ENCODE data around the gene ANKRD37.

ANKRD37 gene

GRCh38 chr4:185370268-185370949 lies 26.2 kb upstream of the ANKRD37 start:
- no peak overlapping the region for H3K4me3 Mint-ChIP-seq
- no peaks in the 10 kb centered on the region for H3K4me1 Mint-ChIP-seq (ENCODE audit: low read depth)
- no peaks in the 10 kb centered on the region for H3K9me3 Mint-ChIP-seq
- no peak overlapping the region for H3K27ac Mint-ChIP-seq
- peaks cover 14% of the 10 kb centered on the region for H3K36me3 Mint-ChIP-seq (ENCODE audit: low read depth)
- no peaks in the 10 kb centered on the region for H3K27me3 Mint-ChIP-seq

GRCh38 chr4:185371702-185372101 lies 24.9 kb upstream of the ANKRD37 start:
- no peaks in the 10 kb centered on the region for H3K27me3 Mint-ChIP-seq
- no peaks in the 10 kb centered on the region for H3K4me1 Mint-ChIP-seq (ENCODE audit: low read depth)
- H3K9me3 Mint-ChIP-seq, result no peaks in the 10 kb centered on the region
- no peak overlapping the region for H3K4me3 Mint-ChIP-seq
- H3K27ac Mint-ChIP-seq, result no peak overlapping the region
- H3K36me3 Mint-ChIP-seq (ENCODE audit: low read depth), result peaks cover 14% of the 10 kb centered on the region

- H3K27ac Mint-ChIP-seq, result no peak overlapping the region
- H3K4me1 Mint-ChIP-seq (ENCODE audit: low read depth), result no peaks in the 10 kb centered on the region
- no peaks in the 10 kb centered on the region for H3K9me3 Mint-ChIP-seq
- H3K4me3 Mint-ChIP-seq, result no peak overlapping the region
- H3K36me3 Mint-ChIP-seq (ENCODE audit: low read depth), result peaks cover 14% of the 10 kb centered on the region
- no peaks in the 10 kb centered on the region for H3K27me3 Mint-ChIP-seq
Observed at GRCh38 chr4:185374027-185374426, 22.6 kb upstream of the ANKRD37 start.

GRCh38 chr4:185374573-185374972 lies 22.1 kb upstream of the ANKRD37 start:
- no peak overlapping the region for H3K27ac Mint-ChIP-seq
- H3K36me3 Mint-ChIP-seq (ENCODE audit: low read depth), result peaks cover 14% of the 10 kb centered on the region
- no peak overlapping the region for H3K4me3 Mint-ChIP-seq
- no peaks in the 10 kb centered on the region for H3K4me1 Mint-ChIP-seq (ENCODE audit: low read depth)
- H3K9me3 Mint-ChIP-seq, result no peaks in the 10 kb centered on the region
- H3K27me3 Mint-ChIP-seq, result no peaks in the 10 kb centered on the region

- Mint-ChIP-seq H3K4me3 (no peak overlapping the region), H3K36me3 (ENCODE audit: low read depth) (peaks cover 14% of the 10 kb centered on the region), H3K4me1 (ENCODE audit: low read depth) (no peaks in the 10 kb centered on the region), H3K27me3 (no peaks in the 10 kb centered on the region), H3K27ac (no peak overlapping the region), H3K9me3 (peaks cover 8% of the 10 kb centered on the region)
Observed at GRCh38 chr4:185378264-185378663, 18.4 kb upstream of the ANKRD37 start.

- peaks cover 7% of the 10 kb centered on the region for H3K27me3 Mint-ChIP-seq
- peaks cover 3% of the 10 kb centered on the region for H3K4me1 Mint-ChIP-seq (ENCODE audit: low read depth)
- H3K9me3 Mint-ChIP-seq, result peaks cover 8% of the 10 kb centered on the region
- H3K27ac Mint-ChIP-seq, result no peak overlapping the region
- H3K4me3 Mint-ChIP-seq, result no peak overlapping the region
- peaks cover 14% of the 10 kb centered on the region for H3K36me3 Mint-ChIP-seq (ENCODE audit: low read depth)
Observed at GRCh38 chr4:185379326-185380295, 17.0 kb upstream of the ANKRD37 start.

- Mint-ChIP-seq H3K27ac (no peak overlapping the region), H3K4me3 (no peak overlapping the region), H3K36me3 (ENCODE audit: low read depth) (peaks cover 14% of the 10 kb centered on the region), H3K9me3 (peaks cover 8% of the 10 kb centered on the region), H3K27me3 (peaks cover 14% of the 10 kb centered on the region), H3K4me1 (ENCODE audit: low read depth) (peaks cover 10% of the 10 kb centered on the region)
Observed at GRCh38 chr4:185380320-185380719, 16.3 kb upstream of the ANKRD37 start.

- H3K4me1 Mint-ChIP-seq (ENCODE audit: low read depth), result peaks cover 10% of the 10 kb centered on the region
- peaks cover 14% of the 10 kb centered on the region for H3K36me3 Mint-ChIP-seq (ENCODE audit: low read depth)
- H3K27ac Mint-ChIP-seq, result no peak overlapping the region
- H3K9me3 Mint-ChIP-seq, result peaks cover 8% of the 10 kb centered on the region
- peaks cover 22% of the 10 kb centered on the region for H3K27me3 Mint-ChIP-seq
- H3K4me3 Mint-ChIP-seq, result no peak overlapping the region
Observed at GRCh38 chr4:185381288-185382196, 15.1 kb upstream of the ANKRD37 start.

- Mint-ChIP-seq H3K4me1 (ENCODE audit: low read depth) (peaks cover 10% of the 10 kb centered on the region), H3K36me3 (ENCODE audit: low read depth) (peaks cover 14% of the 10 kb centered on the region), H3K9me3 (peaks cover 8% of the 10 kb centered on the region), H3K27ac (no peak overlapping the region), H3K4me3 (no peak overlapping the region), H3K27me3 (peaks cover 22% of the 10 kb centered on the region)
Observed at GRCh38 chr4:185382754-185383153, 13.9 kb upstream of the ANKRD37 start.

- Mint-ChIP-seq H3K4me3 (no peak overlapping the region), H3K9me3 (peaks cover 8% of the 10 kb centered on the region), H3K36me3 (ENCODE audit: low read depth) (peaks cover 14% of the 10 kb centered on the region)
Observed at GRCh38 chr4:185383451-185383850, 13.2 kb upstream of the ANKRD37 start.

GRCh38 chr4:185384061-185384460 lies 12.6 kb upstream of the ANKRD37 start:
- H3K36me3 Mint-ChIP-seq (ENCODE audit: low read depth), result peaks cover 14% of the 10 kb centered on the region
- peaks cover 10% of the 10 kb centered on the region for H3K4me1 Mint-ChIP-seq (ENCODE audit: low read depth)
- no peak overlapping the region for H3K27ac Mint-ChIP-seq
- H3K27me3 Mint-ChIP-seq, result peaks cover 22% of the 10 kb centered on the region
- no peak overlapping the region for H3K4me3 Mint-ChIP-seq
- H3K9me3 Mint-ChIP-seq, result peaks cover 8% of the 10 kb centered on the region

More at GRCh38 chr4:185383451-185383850, 13.2 kb upstream of the ANKRD37 start:
- peaks cover 22% of the 10 kb centered on the region for H3K27me3 Mint-ChIP-seq
- no peak overlapping the region for H3K27ac Mint-ChIP-seq
- peaks cover 10% of the 10 kb centered on the region for H3K4me1 Mint-ChIP-seq (ENCODE audit: low read depth)

GRCh38 chr4:185384930-185385331 lies 11.7 kb upstream of the ANKRD37 start:
- H3K27me3 Mint-ChIP-seq, result peaks cover 22% of the 10 kb centered on the region
- H3K9me3 Mint-ChIP-seq, result peaks cover 8% of the 10 kb centered on the region
- H3K4me3 Mint-ChIP-seq, result no peak overlapping the region
- H3K36me3 Mint-ChIP-seq (ENCODE audit: low read depth), result peaks cover 14% of the 10 kb centered on the region
- no peak overlapping the region for H3K27ac Mint-ChIP-seq
- peaks cover 10% of the 10 kb centered on the region for H3K4me1 Mint-ChIP-seq (ENCODE audit: low read depth)

GRCh38 chr4:185387957-185388356 lies 8.7 kb upstream of the ANKRD37 start:
- H3K4me3 Mint-ChIP-seq, result no peak overlapping the region
- H3K9me3 Mint-ChIP-seq, result no peaks in the 10 kb centered on the region
- peaks cover 10% of the 10 kb centered on the region for H3K4me1 Mint-ChIP-seq (ENCODE audit: low read depth)
- no peaks in the 10 kb centered on the region for H3K36me3 Mint-ChIP-seq (ENCODE audit: low read depth)
- H3K27me3 Mint-ChIP-seq, result peaks cover 22% of the 10 kb centered on the region
- H3K27ac Mint-ChIP-seq, result no peak overlapping the region

GRCh38 chr4:185390941-185391340 lies 5.7 kb upstream of the ANKRD37 start:
- Mint-ChIP-seq H3K27me3 (peaks cover 1% of the 10 kb centered on the region), H3K36me3 (ENCODE audit: low read depth) (peaks cover 6% of the 10 kb centered on the region), H3K27ac (no peak overlapping the region), H3K9me3 (no peaks in the 10 kb centered on the region), H3K4me3 (no peak overlapping the region), H3K4me1 (ENCODE audit: low read depth) (peaks cover 20% of the 10 kb centered on the region)

Data from stimulated activated naive CD8-positive, alpha-beta T cell treated with anti-CD3 and anti-CD28 coated beads, Interleukin-15, Interleukin-2, amounts not matched to agents 100 ng/mL and 50 ng/mL, for 24 hours (primary cell).